Smooth muscle cell (in vitro differentiated cells): ENCODE data around the gene IGSF11. TPM values are rescaled to one million over a fixed set of nuclear protein-coding genes. Genes with fewer than 3 reads are reported as not detected.

Source experiments
- DNase-seq: peaks from one replicate; lab custom pipeline; 2025; ENCODE audit not compliant: unreplicated experiment; lab: John Stamatoyannopoulos, UW
- H2AFZ ChIP-seq: fragments of 200-600 bp; sonication (generic); 2 replicates; pipeline ENCODE4 v1.6.0; 2016; ENCODE audit warnings: antibody characterized with exemption, low read depth, mild to moderate bottlenecking
- H3F3A ChIP-seq: fragments of 200-600 bp; sonication (generic); 2 replicates; pipeline ENCODE4 v1.6.0; 2017; ENCODE audit warnings: antibody characterized with exemption, low read depth
- H3K27ac ChIP-seq: fragments of 200-600 bp; sonication (generic); 2 replicates; pipeline ENCODE4 v1.5.1; 2016; ENCODE audit warnings: low read depth, mild to moderate bottlenecking
- H3K27me3 ChIP-seq: fragments of 200-600 bp; sonication (generic); 2 replicates; pipeline ENCODE4 v1.6.1; 2016; ENCODE audit warnings: low read depth, mild to moderate bottlenecking
- H3K36me3 ChIP-seq: fragments of 200-600 bp; sonication (generic); 2 replicates; pipeline ENCODE4 v1.5.1; 2016; ENCODE audit warnings: low read depth
- H3K4me1 ChIP-seq: fragments of 200-600 bp; sonication (generic); 2 replicates; pipeline ENCODE4 v1.5.1; 2016; ENCODE audit warnings: low read depth
- H3K4me2 ChIP-seq: fragments of 200-600 bp; sonication (generic); 2 replicates; pipeline ENCODE4 v1.6.0; 2016; ENCODE audit warnings: mild to moderate bottlenecking
- H3K4me3 ChIP-seq: fragments of 200-600 bp; sonication (generic); 2 replicates; pipeline ENCODE4 v1.5.1; 2016; ENCODE audit warnings: mild to moderate bottlenecking
- H3K79me2 ChIP-seq: fragments of 200-600 bp; sonication (generic); 2 replicates; pipeline ENCODE4 v1.6.0; 2016; ENCODE audit warnings: low read depth, mild to moderate bottlenecking
- H3K9ac ChIP-seq: fragments of 200-600 bp; sonication (generic); 2 replicates; pipeline ENCODE4 v1.6.0; 2016; ENCODE audit warnings: low read depth
- H3K9me3 ChIP-seq: fragments of 200-600 bp; sonication (generic); replicated peaks from 2 replicates; pipeline ENCODE4 v1.5.1; 2016; ENCODE audit warnings: low read depth
- H4K20me1 ChIP-seq: fragments of 200-600 bp; sonication (generic); 2 replicates; pipeline ENCODE4 v1.6.0; 2016; ENCODE audit warnings: low read depth
- CTCF ChIP-seq: fragments of 200-600 bp; sonication (generic); IDR thresholded peaks from 2 replicates; pipeline ENCODE4 v1.5.1; 2017; ENCODE audit warnings: borderline replicate concordance, mild to moderate bottlenecking, antibody characterized with exemption; ENCODE audit not compliant: insufficient read depth, poor library complexity, severe bottlenecking
- WGBS: methylation state at CpG from one replicate; pipeline ENCODE4 v1.1.7; 2016; ENCODE audit warnings: low lambda C conversion rate; 5-methylcytosine and 5-hydroxymethylcytosine counted together
- polyA plus RNA-seq: library from polyadenylated mRNA; unstranded; fragments of >200 nt; fragmentation: Nextera tagmentation; extraction: Ambion mirVana; gene quantifications from 2 replicates; pipeline ENCODE4 v1.2.1, GENCODE V29; 2016
- total RNA-seq: library from RNA; depleted of rRNA; stranded (reverse); fragments of >200 nt; gene quantifications from 2 replicates; pipeline ENCODE4 v1.2.3, GENCODE V29; 2014

IGSF11 gene
- total and polyA plus RNA-seq, 2 experiments from 2014 or later, result not detected

GRCh38 chr3:118973050-118973449 lies 61.6 kb downstream of the IGSF11 start:
- peaks cover 6% of the 10 kb centered on the region for H3K27me3 ChIP-seq
- DNase-seq, result no peak
- 91% methylated on average over 3 of the region's 3 CpGs for WGBS
- no peaks in the 10 kb centered on the region for H3K79me2 ChIP-seq
- no peak overlapping the region for H3K27ac ChIP-seq
- H3K4me2 ChIP-seq, result no peak overlapping the region
- H4K20me1 ChIP-seq, result no peaks in the 10 kb centered on the region
- H3K9ac ChIP-seq, result no peak overlapping the region
- no peak overlapping the region for H2AFZ ChIP-seq
- H3K4me1 ChIP-seq, result peaks cover under 1% of the 10 kb centered on the region
- H3F3A ChIP-seq, result no peaks in the 10 kb centered on the region
- H3K9me3 ChIP-seq, result no peaks in the 10 kb centered on the region
- no peaks in the 10 kb centered on the region for H3K36me3 ChIP-seq
- H3K4me3 ChIP-seq, result no peak overlapping the region
- TF ChIP-seq CTCF, result no peak

GRCh38 chr3:118970819-118971218 lies 63.8 kb downstream of the IGSF11 start:
- DNase-seq, result no peak
- no peak for TF ChIP-seq CTCF
- WGBS, result 81% methylated on average over 2 of the region's 2 CpGs

GRCh38 chr3:118968640-118969039 lies 66.0 kb downstream of the IGSF11 start:
- Histone ChIP-seq H3F3A (no peaks in the 10 kb centered on the region), H3K79me2 (no peaks in the 10 kb centered on the region), H2AFZ (no peak overlapping the region), H3K9ac (no peak overlapping the region), H3K4me1 (peaks cover 25% of the 10 kb centered on the region), H3K27ac (no peak overlapping the region), H3K9me3 (no peaks in the 10 kb centered on the region), H3K27me3 (peaks cover 6% of the 10 kb centered on the region), H3K36me3 (no peaks in the 10 kb centered on the region), H4K20me1 (no peaks in the 10 kb centered on the region), H3K4me2 (no peak overlapping the region), H3K4me3 (no peak overlapping the region)
- no peak for TF ChIP-seq CTCF
- DNase-seq, result no peak
- WGBS, result 82% methylated on average over 2 of the region's 2 CpGs

More at GRCh38 chr3:118970819-118971218, 63.8 kb downstream of the IGSF11 start:
- no peaks in the 10 kb centered on the region for H3F3A ChIP-seq
- H3K9ac ChIP-seq, result no peak overlapping the region
- peaks cover 22% of the 10 kb centered on the region for H3K4me1 ChIP-seq
- no peaks in the 10 kb centered on the region for H4K20me1 ChIP-seq
- H3K9me3 ChIP-seq, result no peaks in the 10 kb centered on the region
- no peak overlapping the region for H3K4me3 ChIP-seq
- no peak overlapping the region for H2AFZ ChIP-seq
- peaks cover 6% of the 10 kb centered on the region for H3K27me3 ChIP-seq
- H3K4me2 ChIP-seq, result no peak overlapping the region
- H3K27ac ChIP-seq, result no peak overlapping the region
- H3K36me3 ChIP-seq, result no peaks in the 10 kb centered on the region
- no peaks in the 10 kb centered on the region for H3K79me2 ChIP-seq

DNA sequence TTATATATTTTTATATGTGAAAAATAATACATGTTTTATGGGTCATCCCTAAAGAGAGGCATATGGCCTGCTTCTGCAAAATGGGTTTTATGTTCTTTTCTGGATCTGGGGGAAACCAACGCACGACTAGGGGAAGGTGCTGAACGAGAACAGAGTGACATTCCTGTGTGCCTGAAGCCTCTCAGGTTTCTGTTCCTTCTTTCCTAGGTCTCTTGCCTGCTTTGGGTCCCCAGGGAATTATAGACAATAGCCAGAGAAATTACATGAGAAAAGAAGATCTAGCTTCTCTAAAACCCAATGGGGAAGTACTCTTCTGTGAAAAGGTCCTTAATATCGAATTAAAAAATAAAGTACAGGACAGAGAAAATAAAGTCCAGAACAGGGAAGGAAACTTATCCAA lies 66.5 kb downstream of the IGSF11 start:
- H3K9me3 ChIP-seq, result no peaks in the 10 kb centered on the region
- DNase-seq, result no peak
- WGBS, result 67% methylated on average over 4 of the region's 4 CpGs
- H3K4me1 ChIP-seq, result peaks cover 25% of the 10 kb centered on the region
- no peaks in the 10 kb centered on the region for H4K20me1 ChIP-seq
- no peak for TF ChIP-seq CTCF
- no peak overlapping the region for H2AFZ ChIP-seq
- no peaks in the 10 kb centered on the region for H3K79me2 ChIP-seq
- H3K36me3 ChIP-seq, result no peaks in the 10 kb centered on the region
- no peak overlapping the region for H3K4me2 ChIP-seq
- H3K27me3 ChIP-seq, result peaks cover 6% of the 10 kb centered on the region
- no peak overlapping the region for H3K4me3 ChIP-seq
- no peak overlapping the region for H3K27ac ChIP-seq
- no peak overlapping the region for H3K9ac ChIP-seq
- H3F3A ChIP-seq, result no peaks in the 10 kb centered on the region
